ENCODE data around the gene IRS2. TPM values are rescaled to one million over a fixed set of nuclear protein-coding genes. Genes with fewer than 3 reads are reported as not detected.

Gene IRS2
- total RNA-seq, 2 donors from 2014 or later = 27.9 to 29.6 TPM

GRCh38 chr13:109782823-109783431 is 3.5 kb downstream of the IRS2 start:
- intact Hi-C loops (cut with DNase I) = loop anchor here (5.0 to 10.0 kb wide), 3 partner anchors 322 to 821 kb away; no protein-coding TSS in a partner anchor
- ATAC-seq (no peak), DNase-seq (no peak)

- no peak for DNase-seq
- intact Hi-C loops (cut with DNase I) = loop anchor here (5.0 to 10.0 kb wide), 3 partner anchors 323 to 820 kb away; no protein-coding TSS in a partner anchor
- ATAC-seq = no peak
These were observed 4.1 kb downstream of the IRS2 start for GRCh38 chr13:109782066-109782822.

DNA sequence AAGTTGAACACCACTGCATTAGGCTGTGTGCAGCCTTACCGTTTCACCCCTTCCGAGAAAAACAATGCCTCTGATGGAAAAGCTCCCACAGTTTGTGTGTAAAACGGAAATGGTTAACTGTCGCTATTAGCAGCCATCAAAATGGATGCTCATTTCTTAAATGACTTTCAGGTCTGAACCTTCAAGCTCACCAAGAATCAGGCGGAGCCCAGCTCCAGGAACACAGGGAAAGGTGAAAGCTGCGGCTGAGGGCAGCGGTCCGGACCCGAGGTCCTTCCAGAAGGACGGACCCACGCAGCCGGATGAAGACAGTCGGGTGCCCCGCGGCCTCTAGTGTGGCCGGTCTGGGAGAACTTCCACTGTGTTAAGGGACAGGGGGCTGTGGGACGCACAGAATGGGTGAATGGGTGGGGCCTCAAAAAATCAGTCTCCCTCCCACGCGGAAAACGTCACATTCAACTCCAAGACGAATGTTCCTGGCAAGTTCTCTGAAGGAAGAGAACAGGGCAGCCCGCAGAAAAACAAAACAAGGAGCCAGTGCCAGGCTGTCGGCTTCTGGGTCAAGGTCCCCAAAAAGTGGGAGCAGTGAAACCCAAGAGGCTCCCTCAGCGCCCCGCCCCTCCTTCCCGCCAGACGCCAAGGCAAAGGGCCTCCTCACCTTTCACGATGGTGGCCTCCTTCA is 4.9 kb downstream of the IRS2 start:
- ATAC-seq = no peak
- peak; percentile 39 for DNase-seq
- intact Hi-C loops (cut with DNase I) = loop anchor here (5.0 to 10.0 kb wide), 3 partner anchors 323 to 819 kb away; no protein-coding TSS in a partner anchor

DNA sequence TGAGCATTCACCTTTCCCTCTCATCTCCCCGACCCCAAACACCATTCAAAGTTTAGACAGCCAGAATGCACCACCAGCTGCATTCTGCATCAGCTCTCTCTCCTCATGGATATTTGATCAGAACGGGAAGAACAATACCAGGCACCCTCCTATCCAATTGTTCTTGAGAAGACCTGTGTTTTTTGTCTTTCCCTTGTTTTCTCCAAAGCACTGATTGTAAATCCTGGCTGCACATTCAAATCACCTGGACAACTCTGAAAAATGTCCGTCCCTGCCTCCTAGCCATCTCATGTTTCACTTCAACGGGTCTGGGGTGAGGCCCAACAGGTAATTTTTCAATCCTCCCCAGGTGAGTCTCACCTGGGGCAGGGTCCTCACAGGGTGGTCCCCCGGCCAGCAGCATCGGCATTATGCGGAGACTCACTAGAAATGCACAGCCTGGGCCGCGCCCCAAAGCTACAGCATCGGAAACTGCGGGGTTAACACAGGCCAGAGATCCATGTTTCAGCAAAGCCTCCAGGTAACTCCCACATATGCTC is 5.5 kb downstream of the IRS2 start:
- intact Hi-C loops (cut with DNase I) = loop anchor here (5.0 to 10.0 kb wide), 3 partner anchors 324 to 819 kb away; no protein-coding TSS in a partner anchor
- ATAC-seq (no peak), DNase-seq (no peak)

GRCh38 chr13:109779876-109780510 is 6.4 kb downstream of the IRS2 start:
- ATAC-seq (no peak), DNase-seq (no peak)
- intact Hi-C loops (cut with DNase I) = loop anchor here (5.0 to 10.0 kb wide), 3 partner anchors 325 to 818 kb away; no protein-coding TSS in a partner anchor

- DNase-seq (no peak), ATAC-seq (no peak)
- intact Hi-C loops (cut with DNase I) = no loop called here
These were observed 7.3 kb downstream of the IRS2 start for GRCh38 chr13:109779074-109779473.

DNA sequence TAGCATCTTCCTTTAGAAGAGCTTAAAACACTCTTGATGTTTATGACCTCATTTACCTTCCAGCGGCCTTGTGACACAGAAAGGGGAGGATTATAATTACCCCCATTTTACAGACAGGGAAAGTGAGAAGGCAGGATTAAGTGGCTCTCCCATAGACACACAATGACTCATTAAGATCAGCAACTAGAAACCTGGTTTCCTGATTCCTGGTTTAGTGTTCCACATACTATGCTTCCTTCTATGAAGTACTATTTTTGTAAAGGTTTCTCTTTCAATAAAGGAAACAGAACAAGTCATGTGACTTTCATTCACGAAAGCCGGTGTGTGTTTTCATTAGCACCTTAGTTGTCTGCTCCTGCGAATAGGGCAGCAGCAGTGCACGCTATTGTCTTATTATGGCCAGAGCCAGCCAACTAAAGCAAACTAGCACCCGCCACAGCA is 8.3 kb downstream of the IRS2 start:
- DNase-seq = no peak
- ATAC-seq = peak in 1 of 2 donors; percentile 30
- intact Hi-C loops (cut with DNase I) = no loop called here

- no peak for ATAC-seq
- intact Hi-C loops (cut with DNase I) = no loop called here
These were observed 9.8 kb downstream of the IRS2 start for GRCh38 chr13:109776575-109776974.

GRCh38 chr13:109773786-109774185 is 12.6 kb downstream of the IRS2 start:
- DNase-seq (no peak), ATAC-seq (no peak)
- intact Hi-C loops (cut with DNase I) = no loop called here

More at GRCh38 chr13:109776575-109776974, 9.8 kb downstream of the IRS2 start:
- DNase-seq = no peak

- intact Hi-C loops (cut with DNase I) = no loop called here
- DNase-seq (no peak), ATAC-seq (no peak)
These were observed 13.1 kb downstream of the IRS2 start for GRCh38 chr13:109773276-109773675.

DNA sequence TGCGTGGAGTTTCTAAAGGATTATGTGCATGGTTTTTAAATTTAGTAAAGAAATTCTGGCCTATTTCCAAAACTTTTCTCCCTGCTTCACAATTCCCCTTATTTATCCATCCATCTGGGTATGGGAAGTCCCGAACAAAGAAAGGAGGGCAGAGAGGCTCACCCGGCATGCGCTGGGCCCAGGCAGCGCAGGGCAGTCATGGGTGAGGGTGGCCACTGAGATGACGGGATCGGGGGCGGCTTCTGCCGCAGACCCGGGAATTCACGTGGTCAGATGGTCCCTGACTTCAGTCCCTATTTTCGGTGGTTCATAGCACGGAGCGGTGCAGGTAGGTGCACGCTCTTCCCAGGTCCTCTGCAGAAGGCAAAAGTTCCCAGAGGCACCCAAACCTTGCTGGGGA is 14.5 kb downstream of the IRS2 start:
- intact Hi-C loops (cut with DNase I) = no loop called here
- no peak for DNase-seq
- no peak for ATAC-seq

DNA sequence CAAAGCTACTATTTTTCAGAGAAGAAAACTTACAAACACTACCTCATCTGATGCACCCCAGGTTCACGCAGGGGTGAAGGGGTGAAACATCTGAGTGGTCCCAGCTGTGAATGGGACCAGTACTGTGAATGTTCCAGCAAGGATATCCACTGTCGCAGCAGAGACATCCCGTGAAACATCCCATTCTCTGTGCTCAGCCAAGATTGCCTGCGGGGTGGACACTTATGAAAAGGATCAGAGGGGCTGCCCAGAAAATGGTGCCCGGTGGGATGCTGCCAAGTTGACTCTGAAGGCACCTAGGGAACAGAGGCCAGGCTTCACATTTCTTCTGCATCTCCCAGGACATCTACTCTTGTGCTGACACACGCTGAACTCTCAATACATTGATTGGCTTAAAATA is 15.9 kb downstream of the IRS2 start:
- ATAC-seq = no peak
- DNase-seq = no peak
- intact Hi-C loops (cut with DNase I) = no loop called here

DNA sequence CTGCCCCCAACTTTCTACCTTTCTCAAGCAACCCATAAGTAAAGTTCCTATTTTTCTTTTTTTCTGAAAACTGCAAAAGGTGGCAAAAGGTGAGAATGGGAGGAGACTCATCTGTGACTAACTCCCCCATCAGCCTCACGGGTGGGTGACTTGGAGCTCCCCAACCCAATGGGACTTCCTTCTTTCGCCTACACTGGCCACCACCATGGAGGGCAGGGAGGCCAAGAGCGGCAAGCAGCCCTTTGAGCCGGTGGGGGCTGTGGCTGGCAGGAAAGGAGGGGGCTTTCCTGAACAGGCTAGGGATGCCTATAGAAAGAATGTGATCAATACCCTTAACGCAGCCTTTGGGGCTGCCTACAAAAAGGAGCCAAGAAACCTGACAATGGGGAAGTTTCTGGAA is 16.5 kb downstream of the IRS2 start:
- intact Hi-C loops (cut with DNase I) = no loop called here
- DNase-seq = no peak
- no peak for ATAC-seq

DNA sequence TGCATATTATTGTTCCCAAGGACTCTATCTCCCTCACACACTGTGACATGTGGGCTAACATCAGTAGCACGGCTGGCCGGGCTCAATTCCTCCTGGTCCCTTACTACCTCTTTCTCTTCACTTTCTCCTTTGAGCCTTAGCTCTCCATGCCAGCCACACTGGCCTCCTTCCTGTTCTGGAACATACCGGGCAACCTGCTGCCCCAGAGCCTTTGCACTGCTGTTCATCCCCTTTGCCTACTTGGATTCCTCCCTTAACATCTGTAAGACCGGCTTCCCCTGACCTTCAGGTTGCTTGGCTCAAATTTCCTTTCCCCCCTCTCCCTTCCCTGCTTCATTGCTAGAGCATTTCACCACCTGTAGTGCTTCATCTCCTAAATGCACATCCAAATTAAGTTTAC is 17.1 kb downstream of the IRS2 start:
- intact Hi-C loops (cut with DNase I) = no loop called here
- DNase-seq (no peak), ATAC-seq (no peak)

GRCh38 chr13:109768616-109769015 is 17.8 kb downstream of the IRS2 start:
- intact Hi-C loops (cut with DNase I) = no loop called here
- DNase-seq (no peak), ATAC-seq (no peak)

- no peak for DNase-seq
- intact Hi-C loops (cut with DNase I) = no loop called here
- ATAC-seq = no peak
These were observed 18.2 kb downstream of the IRS2 start for GRCh38 chr13:109768176-109768575.

GRCh38 chr13:109767023-109767422 is 19.4 kb downstream of the IRS2 start:
- DNase-seq (no peak), ATAC-seq (peak in 1 of 2 donors; percentile 28)
- intact Hi-C loops (cut with DNase I) = no loop called here

GRCh38 chr13:109764470-109765291 is 21.7 kb downstream of the IRS2 start:
- ATAC-seq (peak; percentile 61 to 65), DNase-seq (no peak)
- intact Hi-C loops (cut with DNase I) = no loop called here

Data from left cardiac atrium (tissue), 4 donors.